ENCODE results near the gene PLVAP.
A peak's percentile ranks its signal among the peaks of the same experiment; 100 is the strongest.

Gene PLVAP

GRCh38 chr19:17322854-17323253 lies 54.3 kb downstream of the PLVAP start:
- no peak for DNase-seq

DNA sequence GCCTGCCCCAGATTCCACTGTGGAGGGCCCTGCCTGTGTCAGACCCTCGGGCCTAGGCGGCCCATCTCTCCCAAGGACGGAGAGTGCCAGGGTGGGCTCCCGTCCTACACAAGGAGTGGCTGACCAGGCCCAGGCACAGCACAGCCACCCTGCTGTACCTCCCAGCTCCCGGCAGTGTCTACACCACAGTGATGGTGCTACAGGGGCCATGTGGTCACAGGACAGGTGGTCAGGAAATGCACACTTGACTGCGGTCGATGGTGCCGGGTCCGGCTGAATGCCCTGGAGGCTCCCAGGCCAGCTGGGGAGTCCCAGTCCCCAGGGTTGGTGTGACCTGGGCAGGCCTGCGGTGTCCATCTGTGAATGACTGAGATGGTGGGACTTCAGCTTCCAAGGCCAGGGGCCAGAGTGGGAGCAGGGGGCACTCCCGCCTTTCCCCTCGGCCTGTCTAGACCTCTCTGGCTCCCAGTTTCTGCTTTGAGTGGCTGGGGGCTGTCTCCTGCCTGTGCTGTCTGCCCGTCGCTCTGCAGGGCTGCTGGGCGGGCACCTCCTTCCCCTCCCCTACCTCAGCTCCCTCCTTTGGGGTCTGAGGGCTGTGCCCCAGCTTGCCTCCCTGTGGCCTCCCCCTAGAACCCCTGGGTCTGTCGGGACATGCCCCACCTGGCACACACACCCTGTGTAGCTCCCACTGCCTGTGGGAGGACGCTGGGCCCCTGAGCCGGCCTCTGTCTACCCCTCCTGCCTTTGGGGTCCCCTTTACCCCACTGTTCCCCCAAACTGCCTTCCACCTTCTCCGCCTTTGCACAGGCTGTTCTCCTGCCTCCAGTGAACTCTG lies 55.3 kb downstream of the PLVAP start:
- DNase-seq: no peak

- no peak for DNase-seq
These were observed 56.7 kb downstream of the PLVAP start for GRCh38 chr19:17320435-17320834.

DNA sequence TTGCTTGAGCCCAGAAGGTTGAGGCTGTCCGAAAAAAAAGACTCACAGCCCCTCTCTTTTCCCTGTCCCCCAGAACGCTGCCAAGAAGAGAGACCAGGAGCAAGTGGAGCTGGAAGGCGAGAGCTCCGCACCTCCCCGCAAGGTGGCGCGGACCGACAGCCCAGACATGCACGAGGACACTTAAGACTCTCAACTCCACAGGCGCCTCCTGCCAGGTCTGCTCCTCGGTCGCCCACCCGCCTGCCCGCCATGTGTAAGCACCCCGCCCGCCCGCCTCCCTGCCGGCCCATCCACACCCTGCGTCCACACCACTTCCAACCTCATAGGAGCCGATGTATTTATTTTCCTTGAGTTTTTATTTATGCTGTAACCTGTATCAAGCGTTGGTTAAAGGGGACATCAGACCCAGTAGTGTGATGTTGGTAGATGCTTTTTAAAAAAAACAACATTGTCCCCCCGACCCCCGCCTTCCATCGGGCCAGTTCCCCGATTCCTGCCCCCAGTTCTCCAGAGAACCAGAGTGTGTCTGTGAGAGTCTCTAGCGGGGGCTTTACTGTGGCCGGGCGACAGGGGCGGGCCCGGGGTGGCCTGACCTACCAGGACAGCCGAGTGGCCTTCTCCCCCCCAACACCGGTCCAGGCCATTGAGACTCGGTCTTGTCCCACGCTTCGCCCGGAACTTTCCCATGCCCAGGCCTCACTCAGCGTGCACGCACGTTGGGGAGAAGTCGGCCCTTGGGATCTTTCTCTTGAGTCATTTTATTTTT lies 57.5 kb downstream of the PLVAP start:
- no peak for DNase-seq

- DNase-seq: no peak
These were observed 58.2 kb downstream of the PLVAP start for GRCh38 chr19:17318966-17319365.

DNA sequence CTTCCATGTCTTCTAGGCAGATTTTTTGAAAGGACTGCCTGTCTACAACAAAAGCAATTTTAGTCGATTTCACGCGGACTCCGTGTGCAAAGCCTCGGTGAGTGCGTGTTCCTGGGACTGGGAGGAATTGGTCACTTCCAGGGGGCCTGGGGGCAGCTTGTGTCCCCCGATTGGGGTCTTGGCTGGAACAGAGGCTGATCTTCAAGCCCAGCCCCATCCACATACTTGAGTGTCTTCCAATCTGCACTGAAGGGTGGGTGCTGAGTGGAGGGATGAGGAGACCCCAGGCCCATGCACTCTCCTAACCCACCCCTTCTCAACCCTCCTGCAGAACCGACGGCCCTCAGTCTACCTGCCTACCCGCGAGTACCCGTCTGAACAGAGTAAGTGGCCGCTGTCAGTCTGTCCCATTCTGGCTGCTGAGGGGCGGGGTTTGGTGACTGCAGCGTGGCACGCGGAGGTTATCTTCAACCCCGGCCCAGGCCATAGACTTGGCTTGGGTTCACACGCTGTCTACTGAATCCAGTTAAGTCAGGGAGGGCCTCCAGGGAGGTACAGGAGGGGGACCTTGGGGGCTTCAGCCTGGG lies 63.0 kb downstream of the PLVAP start:
- no peak for DNase-seq

DNA sequence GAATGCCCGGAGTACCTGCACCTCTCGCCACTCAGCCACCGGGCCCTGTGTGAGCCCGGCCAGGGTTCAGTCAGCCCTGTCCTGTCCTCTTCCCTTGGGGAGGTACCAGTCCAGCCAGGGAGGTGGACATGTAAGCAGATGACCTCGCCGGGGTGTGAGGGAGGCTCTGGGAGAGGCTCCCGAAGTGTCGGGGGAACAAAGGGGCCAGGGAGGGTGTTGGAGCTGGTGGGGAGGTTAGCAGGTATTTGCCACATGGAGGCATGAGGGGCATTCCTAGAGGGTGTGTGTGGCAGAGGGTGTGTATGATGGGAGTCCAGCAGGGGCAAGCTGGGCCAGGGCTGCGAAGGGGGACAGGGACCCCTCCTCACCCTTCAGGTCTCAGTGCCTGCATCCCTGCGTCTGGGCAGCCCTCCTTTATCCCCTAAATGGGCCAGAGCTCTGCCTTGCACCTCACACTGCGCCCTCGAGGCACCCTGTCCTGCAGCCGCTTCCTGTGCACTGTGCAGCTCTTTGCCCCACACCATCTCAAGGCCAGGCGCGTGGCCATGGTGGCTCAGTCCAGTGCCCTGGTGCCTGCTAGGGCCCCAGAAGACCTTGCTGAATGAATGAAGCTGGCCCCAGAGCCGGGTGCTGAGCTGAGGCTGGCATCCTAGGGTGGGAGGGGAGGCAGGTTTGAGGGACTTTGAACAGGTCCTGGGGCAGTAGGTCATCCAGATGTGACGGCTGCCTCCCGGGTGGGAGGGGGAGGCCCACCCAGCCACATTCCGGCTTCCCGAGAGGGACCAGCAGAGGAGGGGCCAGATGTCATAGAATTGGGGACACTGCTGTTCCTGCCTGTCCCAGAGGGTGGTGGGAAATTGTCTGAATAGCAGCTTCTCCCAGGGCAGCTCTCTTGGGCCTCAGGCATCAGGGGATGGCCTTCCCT lies 64.7 kb downstream of the PLVAP start:
- no peak for DNase-seq

DNA sequence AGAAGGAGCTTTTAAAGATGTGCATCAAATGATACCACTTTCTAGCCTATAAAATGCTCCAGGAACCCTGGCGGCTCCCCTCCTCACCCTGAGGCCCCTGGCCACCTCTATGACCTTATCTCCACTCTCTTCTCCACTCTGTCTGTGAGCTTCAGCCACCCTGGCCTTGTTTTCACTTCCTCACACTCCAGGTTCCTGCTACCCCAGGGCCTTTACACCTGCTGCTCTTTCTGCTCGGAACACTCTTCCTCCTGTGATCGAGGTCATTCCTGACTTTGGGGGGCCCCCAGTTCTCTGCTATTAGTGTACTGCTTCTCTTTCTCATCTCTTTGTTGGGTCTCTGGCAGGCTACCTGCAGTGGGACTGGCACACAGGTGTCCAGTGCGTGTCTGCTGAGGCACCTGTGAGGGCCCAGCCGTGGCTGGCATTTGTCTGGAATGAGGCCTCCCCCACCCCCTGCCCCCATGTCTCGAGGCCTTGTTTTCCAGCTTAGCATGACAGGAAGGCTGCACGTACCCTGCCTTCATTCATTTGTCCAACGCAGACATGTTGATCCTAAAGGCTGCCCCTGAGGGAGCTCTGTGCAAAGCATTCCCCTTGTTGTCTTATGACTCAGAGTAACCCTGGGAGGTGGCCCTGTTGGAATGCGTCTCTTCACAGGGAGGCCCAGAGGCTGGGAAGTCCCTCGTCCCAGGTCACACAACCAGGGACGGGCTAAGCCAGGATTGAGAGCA lies 65.5 kb downstream of the PLVAP start:
- no peak for DNase-seq

DNA sequence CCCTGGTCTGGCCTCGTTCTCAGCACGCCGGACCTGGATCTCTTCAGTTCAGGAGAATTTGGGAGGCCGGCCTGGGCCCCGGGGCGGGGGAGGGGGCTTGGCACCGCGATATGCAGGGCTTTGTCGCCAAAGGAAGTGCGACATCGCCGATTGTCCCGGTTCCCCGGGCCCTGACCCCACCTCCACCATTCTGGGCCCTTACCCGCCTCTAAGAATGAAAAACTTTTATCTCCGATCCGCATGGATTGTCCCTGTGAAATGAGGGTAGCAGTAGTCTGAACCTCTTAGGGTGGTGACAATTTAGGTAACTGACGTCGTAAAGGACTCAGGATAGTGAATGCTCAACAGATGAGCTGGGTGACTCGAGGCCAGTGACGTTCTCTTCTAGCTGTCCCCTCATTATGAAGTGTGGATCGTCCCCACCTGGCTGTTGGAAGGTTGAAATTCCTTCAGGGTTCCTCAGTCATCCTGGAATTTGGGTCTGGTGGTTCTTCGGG lies 67.1 kb downstream of the PLVAP start:
- no peak for DNase-seq

- peak; percentile 79 for DNase-seq
These were observed 67.8 kb downstream of the PLVAP start, which contains the start of gene DDA1 for GRCh38 chr19:17309198-17309964. Gene DDA1, plus strand, starts transcription at chr19:17309563. Its CDS starts 92 bp downstream, at chr19:17309655.

GRCh38 chr19:17307876-17308377 lies 69.2 kb downstream of the PLVAP start:
- no peak for DNase-seq

GRCh38 chr19:17306285-17306714 lies 70.8 kb downstream of the PLVAP start:
- no peak for DNase-seq

GRCh38 chr19:17305517-17306284 lies 71.4 kb downstream of the PLVAP start, which contains the start of gene MRPL34:
Gene MRPL34, plus strand, starts transcription at chr19:17305872. Its CDS starts 21 bp downstream, at chr19:17305893.
- peak; percentile 95 for DNase-seq

DNA sequence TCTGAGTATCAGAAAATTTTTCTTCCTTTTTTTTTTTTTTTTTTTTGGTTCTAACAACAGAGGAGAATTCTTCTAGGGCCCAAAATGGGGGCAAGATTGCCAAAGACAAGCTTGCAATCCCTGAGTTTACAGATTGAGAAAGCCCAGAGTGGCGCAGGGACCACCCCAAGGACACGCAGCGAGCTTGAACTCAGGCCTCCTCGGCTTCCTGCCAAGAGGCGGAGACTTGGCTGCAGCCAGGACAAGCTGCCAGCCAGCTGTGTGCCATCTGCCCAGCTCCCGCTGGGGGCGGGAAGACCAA lies 72.0 kb downstream of the PLVAP start:
- DNase-seq: no peak

DNA sequence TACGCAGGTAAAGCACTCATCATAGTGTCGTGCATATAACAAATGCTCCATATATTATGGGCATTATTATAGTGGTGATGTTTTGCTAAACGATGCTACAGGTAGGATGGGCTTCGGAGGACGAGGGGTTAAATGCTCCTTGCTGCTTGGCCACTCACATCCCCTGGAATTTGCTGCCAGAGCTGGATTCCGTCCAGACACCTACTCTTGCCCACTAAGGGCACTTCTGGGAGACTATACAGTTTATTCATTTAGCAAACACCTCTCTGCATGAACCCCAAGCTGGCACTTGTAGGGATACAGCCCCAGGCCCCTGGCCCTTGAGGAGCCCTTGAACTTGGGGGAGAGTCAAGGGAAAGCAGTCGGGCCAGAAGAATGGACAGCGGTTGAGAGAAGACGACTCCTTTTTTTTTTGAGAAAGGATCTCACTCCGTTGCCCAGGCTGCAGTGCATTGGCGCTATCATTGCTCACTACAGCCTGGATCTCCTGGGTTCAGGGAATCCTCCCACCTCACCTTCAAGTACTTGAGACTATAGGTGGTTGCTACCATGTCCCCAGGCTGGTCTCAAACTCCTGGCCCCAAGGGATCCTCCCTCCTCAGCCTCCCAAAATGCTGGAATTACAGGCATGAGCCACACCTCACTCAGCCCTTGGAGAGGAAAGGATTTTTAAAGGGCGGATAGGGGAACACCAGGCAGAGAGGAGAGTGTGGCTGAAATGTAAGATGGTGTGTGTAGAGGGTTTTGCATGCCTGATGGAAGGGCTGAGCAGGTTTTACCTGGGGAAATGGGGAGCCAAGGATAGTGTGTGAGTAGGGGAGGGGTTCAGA lies 72.5 kb downstream of the PLVAP start:
- DNase-seq: no peak

GRCh38 chr19:17303940-17304267 lies 73.2 kb downstream of the PLVAP start:
- no peak for DNase-seq

DNA sequence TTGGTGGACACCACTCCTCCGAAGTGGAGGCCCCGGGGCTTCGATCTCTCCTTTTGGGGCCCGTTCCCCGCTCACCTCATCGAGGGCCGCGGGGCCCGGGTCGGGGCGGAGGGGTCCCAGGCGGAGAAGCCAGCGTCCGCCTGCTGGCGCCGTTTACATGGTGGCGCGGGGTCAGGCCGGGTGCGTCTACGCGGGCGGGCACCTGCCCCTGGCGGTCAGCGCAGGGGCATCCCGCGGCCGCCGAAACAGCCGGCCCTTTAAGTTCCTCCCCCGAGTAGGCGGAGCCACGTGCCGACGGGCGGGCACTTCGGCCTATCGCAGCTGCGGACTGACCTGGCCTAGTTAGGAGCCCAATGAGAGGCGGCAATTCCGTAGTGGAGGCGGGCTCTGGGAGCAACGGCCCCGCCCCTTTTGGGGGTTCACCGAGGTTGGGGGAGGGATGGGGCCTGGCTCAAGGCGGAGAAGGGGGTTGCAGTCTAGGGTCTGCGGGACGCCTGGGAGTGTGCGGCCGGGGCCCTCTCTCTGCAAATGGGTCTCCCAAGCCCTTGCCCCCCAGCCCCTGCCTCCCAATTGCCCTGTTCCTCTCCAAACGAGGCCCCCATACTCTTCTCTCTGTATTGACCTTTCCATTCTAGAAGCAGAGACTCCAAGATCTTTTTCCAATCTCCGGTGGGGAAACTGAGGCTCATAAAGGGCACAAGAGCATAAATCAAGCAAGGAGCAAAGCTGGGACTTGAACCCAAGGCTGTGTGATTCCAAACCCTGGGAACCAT lies 73.8 kb downstream of the PLVAP start, which contains the start of gene ABHD8:
ABHD8 (minus strand) TSS at position 259 of the 773 bp plus-strand sequence. CDS start 1,809 bp downstream, outside the sequence.
- peak; percentile 86 for DNase-seq

Measured in right kidney (tissue), 1 donor.